Loucy (cell line): ENCODE results near the gene ANO2.

ENCODE experiments used
- H2AFZ ChIP-seq: fragments of 200-600 bp; sonication (generic); 2 replicates; pipeline ENCODE4 v1.6.0; 2016; ENCODE audit warnings: antibody characterized with exemption, mild to moderate bottlenecking, low read length, moderate library complexity
- H3F3A ChIP-seq: fragments of 200-600 bp; 2 replicates; pipeline ENCODE4 v1.6.0; 2016; ENCODE audit warnings: antibody characterized with exemption, low read depth, mild to moderate bottlenecking
- H3K27me3 ChIP-seq: fragments of 200-600 bp; sonication (generic); 2 replicates; pipeline ENCODE4 v1.6.1; 2014; ENCODE audit warnings: low read length, mild to moderate bottlenecking; ENCODE audit not compliant: insufficient read depth, poor library complexity, severe bottlenecking
- H3K36me3 ChIP-seq: fragments of 200-600 bp; sonication (generic); 2 replicates; pipeline ENCODE4 v1.6.1; 2016; ENCODE audit warnings: low read length; ENCODE audit not compliant: insufficient read depth
- H3K4me1 ChIP-seq: fragments of 200-600 bp; sonication (generic); 2 replicates; pipeline ENCODE4 v1.5.1; 2014; ENCODE audit warnings: low read length, mild to moderate bottlenecking; ENCODE audit not compliant: insufficient read depth, poor library complexity, severe bottlenecking
- H3K4me2 ChIP-seq: fragments of 200-600 bp; sonication (generic); 2 replicates; pipeline ENCODE4 v1.6.0; 2014; ENCODE audit warnings: antibody characterized with exemption, low read length, low read depth, mild to moderate bottlenecking; ENCODE audit not compliant: poor library complexity, severe bottlenecking
- H3K4me3 ChIP-seq: fragments of 200-600 bp; sonication (generic); 2 replicates; pipeline ENCODE4 v1.5.1; 2014; ENCODE audit warnings: low read length, mild to moderate bottlenecking, mixed read lengths; ENCODE audit not compliant: poor library complexity, severe bottlenecking
- H3K79me2 ChIP-seq: fragments of 200-600 bp; sonication (generic); 2 replicates; pipeline ENCODE4 v1.6.1; 2014; ENCODE audit warnings: low read length; ENCODE audit not compliant: insufficient read depth
- H3K9ac ChIP-seq: fragments of 200-600 bp; sonication (generic); 2 replicates; pipeline ENCODE4 v1.6.0; 2014; ENCODE audit warnings: mild to moderate bottlenecking, low read depth, low read length, moderate library complexity; ENCODE audit not compliant: poor library complexity, severe bottlenecking
- H3K9me2 ChIP-seq: fragments of 200-600 bp; sonication (generic); replicated peaks from 2 replicates; pipeline ENCODE4 v1.6.1; 2016; ENCODE audit warnings: low read depth, low read length, mixed read lengths
- H3K9me3 ChIP-seq: fragments of 200-600 bp; sonication (generic); 2 replicates; pipeline ENCODE4 v1.6.1; 2014; ENCODE audit warnings: mild to moderate bottlenecking, antibody characterized with exemption, low read length, low read depth; ENCODE audit not compliant: insufficient read depth
- H4K20me1 ChIP-seq: fragments of 200-600 bp; sonication (generic); 2 replicates; pipeline ENCODE4 v1.6.0; 2014; ENCODE audit warnings: antibody characterized with exemption, low read length, mild to moderate bottlenecking; ENCODE audit not compliant: insufficient read depth, poor library complexity, severe bottlenecking
- CTCF ChIP-seq: fragments of 200-600 bp; sonication (generic); conservative IDR thresholded peaks from 2 replicates; pipeline ENCODE4 v1.5.1; 2014; ENCODE audit warnings: mild to moderate bottlenecking, antibody characterized with exemption, low read length
- EZH2phosphoT487 ChIP-seq: fragments of 200-600 bp; IDR thresholded peaks from 2 replicates; pipeline ENCODE4 v1.6.1; 2018; ENCODE audit warnings: antibody characterized with exemption, mild to moderate bottlenecking, moderate library complexity, borderline replicate concordance

Gene ANO2

GRCh38 chr12:5784462-5785130 is 160.5 kb downstream of the ANO2 start:
- no peak overlapping the region for H3K9ac ChIP-seq
- no peaks in the 10 kb centered on the region for H3K36me3 ChIP-seq
- no peaks in the 10 kb centered on the region for H3K27me3 ChIP-seq
- H3K4me1 ChIP-seq: no peaks in the 10 kb centered on the region
- H3K9me2 ChIP-seq: no peaks in the 10 kb centered on the region
- H3F3A ChIP-seq: no peaks in the 10 kb centered on the region
- H3K9me3 ChIP-seq: no peaks in the 10 kb centered on the region
- no peak overlapping the region for H3K4me3 ChIP-seq
- TF ChIP-seq CTCF (no peak), EZH2phosphoT487 (no peak)
- no peak overlapping the region for H3K4me2 ChIP-seq
- H4K20me1 ChIP-seq: no peaks in the 10 kb centered on the region
- no peaks in the 10 kb centered on the region for H3K79me2 ChIP-seq
- no peak overlapping the region for H2AFZ ChIP-seq

GRCh38 chr12:5783289-5783920 is 161.7 kb downstream of the ANO2 start:
- no peaks in the 10 kb centered on the region for H3K27me3 ChIP-seq
- no peaks in the 10 kb centered on the region for H4K20me1 ChIP-seq
- no peaks in the 10 kb centered on the region for H3K36me3 ChIP-seq
- no peaks in the 10 kb centered on the region for H3K4me1 ChIP-seq
- H3K79me2 ChIP-seq: no peaks in the 10 kb centered on the region
- no peaks in the 10 kb centered on the region for H3F3A ChIP-seq
- no peak overlapping the region for H3K4me2 ChIP-seq
- H3K9me2 ChIP-seq: no peaks in the 10 kb centered on the region
- no peaks in the 10 kb centered on the region for H3K9me3 ChIP-seq
- TF ChIP-seq CTCF (no peak), EZH2phosphoT487 (no peak)
- H2AFZ ChIP-seq: no peak overlapping the region
- no peak overlapping the region for H3K4me3 ChIP-seq
- H3K9ac ChIP-seq: no peak overlapping the region

- Histone ChIP-seq H3K4me3 (no peak overlapping the region), H4K20me1 (no peaks in the 10 kb centered on the region), H3F3A (no peaks in the 10 kb centered on the region), H3K4me2 (no peak overlapping the region), H3K9me2 (no peaks in the 10 kb centered on the region), H3K4me1 (no peaks in the 10 kb centered on the region), H3K27me3 (no peaks in the 10 kb centered on the region), H3K9ac (no peak overlapping the region), H3K9me3 (no peaks in the 10 kb centered on the region), H2AFZ (no peak overlapping the region), H3K36me3 (no peaks in the 10 kb centered on the region), H3K79me2 (no peaks in the 10 kb centered on the region)
- TF ChIP-seq CTCF (no peak), EZH2phosphoT487 (no peak)
Measured at GRCh38 chr12:5780536-5780935, 164.5 kb downstream of the ANO2 start.
